Measurements from ENCODE around the gene ABR.

The ABR gene

DNA sequence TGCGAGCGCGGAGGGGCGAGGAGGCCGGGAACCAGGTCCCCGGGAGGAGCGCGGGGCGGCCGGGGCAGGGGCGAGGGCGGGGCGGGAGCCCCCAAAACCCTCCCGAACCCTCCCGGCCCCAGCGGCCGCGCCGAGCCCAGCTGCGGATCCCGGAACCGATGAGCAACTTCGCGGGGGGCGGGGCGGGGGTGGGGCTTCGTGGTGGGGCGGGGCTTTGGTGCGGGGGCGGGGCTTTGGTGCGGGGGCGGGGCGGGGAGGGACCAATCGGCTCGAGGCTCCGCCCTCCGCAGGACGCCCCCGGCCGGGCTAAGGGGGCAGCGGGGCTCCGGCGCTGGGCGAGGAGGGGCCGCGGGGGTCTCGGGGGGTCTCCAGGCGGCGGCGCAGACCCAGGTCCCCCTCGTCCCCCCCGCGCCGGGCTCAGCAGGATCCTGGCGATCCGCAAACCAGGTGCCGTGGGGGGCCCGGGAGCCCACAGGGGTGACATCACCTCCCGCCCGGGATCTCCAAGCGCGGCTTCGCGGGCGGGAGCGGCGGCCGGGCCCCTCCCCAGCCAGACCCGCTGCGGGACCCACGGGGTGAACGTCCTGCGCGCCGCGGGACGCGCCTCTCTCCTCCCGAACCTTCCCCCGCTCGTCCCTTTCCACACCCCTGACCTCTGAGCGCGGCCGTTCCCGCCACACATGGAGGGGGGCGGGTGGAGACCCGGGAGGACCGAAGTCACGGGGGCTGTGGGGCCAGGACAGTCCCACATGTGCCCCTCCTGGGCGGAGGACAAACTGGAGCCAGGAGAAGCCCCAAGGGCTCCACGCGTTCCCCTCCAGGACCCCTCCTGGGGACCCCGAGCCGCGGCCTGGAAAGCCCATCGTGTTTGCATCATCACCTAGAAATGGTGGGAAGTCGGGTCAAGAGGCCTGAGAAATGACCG, at the start of gene ABR:
ABR (minus strand) TSS at position 164 of the 925 bp plus-strand sequence. CDS start 254 bp downstream, outside the sequence.
- no peak for DNase-seq

DNA sequence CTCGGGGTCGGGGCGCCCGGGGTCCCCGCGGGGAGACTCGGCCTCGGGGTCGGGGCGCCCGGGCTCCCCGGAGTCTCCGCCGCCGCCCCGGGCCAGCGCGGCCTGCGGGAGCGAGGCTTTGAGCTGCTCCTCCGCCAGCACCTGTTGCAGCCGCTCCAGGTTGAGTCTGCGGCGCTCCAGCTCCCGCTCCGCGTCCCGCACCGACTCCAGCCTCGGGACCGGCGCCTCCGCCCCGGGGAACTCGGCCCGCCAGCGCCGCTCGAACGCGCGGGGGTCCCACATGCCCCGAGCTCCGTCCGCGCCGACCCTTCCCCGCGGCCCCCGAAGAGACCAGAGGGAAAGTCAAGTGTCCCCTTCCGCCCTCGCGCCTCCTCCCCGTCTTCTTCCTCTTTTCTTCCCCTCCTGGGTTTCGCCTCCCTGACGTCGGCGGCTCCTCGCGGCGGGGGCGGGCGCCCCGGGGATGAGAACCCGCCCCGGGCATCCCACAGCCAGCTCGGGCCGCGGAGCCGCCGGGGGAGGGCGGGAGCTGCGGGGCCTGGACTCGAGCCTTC, 49.6 kb upstream of the ABR start:
- DNase-seq, result no peak

DNA sequence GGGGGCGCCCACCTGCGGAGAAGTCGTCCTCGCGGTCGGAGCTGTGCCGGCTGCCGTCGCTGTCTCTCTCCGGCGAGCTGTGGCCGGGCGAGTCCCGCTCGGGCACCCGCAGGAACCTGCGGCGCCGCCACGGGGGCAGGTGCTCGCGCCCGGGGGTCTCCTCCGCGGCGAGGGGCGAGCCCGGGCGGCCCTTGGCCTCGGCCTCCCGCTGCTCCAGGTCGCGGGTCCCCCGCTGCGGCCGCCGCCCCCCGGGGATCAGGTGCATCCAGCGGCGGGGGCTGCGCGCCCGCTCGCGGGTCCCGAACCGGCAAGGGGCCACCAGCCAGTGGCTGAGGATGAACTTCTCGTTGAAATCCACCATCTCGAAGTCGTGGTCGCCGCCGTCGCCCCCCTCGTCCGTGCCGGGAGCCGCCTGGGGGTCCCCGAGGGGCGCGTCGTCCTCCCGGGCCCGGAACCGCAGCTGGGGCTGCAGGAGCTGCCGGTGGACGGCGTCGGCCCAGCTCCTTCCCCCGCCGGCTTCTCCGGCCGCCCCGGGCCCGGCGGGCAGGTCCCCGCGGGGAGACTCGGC, 49.1 kb upstream of the ABR start:
- DNase-seq, result no peak

DNA sequence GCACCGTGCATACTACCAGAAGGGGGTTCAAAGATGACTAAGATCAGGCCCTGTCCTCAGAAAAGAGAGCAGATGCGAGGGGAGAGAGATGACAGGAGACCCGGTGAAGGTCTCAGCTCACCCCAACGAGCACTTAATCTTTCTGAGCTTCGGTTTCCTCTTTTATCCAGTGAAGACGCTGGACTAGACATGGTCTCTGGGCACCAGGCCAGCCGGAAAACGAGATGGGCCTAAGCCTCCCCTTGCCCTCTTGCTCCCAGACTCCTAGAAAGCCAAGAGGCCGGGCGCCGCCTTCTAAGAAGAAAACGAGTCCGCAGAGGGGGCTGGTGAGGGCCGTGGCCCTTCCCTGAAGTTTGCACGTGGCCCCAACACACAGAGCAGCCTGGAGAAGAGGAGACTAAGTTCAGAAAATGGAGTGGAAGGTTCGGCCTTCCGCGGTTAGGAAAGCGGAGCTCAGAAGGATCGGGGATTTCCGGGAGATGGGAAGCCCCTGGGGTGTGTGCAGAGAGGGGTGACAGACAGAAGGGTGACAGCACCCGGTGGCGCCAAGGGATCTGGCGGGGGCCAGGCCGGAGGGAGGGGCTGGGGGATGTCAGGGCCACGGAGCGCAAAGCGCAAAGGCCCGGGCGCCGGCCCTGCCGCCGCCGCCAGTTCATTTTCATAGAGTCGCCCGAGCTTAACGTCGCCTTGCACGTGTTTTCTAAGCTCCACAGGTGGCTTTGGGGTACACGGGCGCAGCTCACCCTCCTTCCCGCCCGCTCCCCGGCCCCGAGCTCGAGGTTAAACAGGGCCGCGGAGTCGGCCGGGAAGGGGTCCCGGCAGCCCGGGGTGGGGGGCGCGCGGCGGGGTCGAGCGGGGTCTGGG, 48.4 kb upstream of the ABR start:
- no peak for DNase-seq

DNA sequence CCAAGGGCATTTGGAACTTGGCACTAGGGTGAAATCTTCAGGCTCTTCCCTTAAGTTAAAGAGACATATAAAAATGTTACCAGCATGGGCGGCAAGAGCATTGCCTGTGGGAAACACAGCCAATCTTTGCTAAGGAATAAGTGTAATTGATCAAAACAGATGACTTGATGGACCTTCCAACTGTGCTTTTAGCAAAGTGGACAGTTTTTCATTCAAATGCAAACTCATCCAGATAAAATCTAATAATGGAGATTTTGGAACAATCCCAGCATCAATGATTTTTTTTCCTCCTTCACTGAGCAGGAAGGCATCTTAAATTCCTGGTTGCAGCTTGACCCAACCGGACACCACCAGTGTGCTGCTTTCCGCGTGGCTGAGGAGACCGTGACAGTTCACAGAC, 47.6 kb upstream of the ABR start:
- DNase-seq, result no peak

DNA sequence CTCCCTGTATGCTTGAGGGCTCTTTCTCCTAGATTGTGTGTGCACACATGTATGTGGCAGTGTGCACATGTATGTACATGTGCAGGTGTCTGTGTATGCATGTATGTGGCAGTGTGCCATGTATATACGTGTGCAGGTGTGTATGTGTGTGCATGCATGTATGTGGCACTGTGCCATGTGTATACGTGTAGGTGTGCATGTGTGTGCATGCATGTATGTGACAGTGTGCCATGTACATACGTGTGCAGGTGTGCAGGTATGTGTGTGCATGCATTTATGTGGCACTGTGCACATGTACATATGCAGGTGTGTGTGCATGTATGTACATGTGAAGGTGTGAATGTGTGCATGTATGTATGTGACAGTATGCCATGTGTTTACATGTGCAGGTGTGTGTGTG, 46.5 kb upstream of the ABR start:
- DNase-seq, result no peak

DNA sequence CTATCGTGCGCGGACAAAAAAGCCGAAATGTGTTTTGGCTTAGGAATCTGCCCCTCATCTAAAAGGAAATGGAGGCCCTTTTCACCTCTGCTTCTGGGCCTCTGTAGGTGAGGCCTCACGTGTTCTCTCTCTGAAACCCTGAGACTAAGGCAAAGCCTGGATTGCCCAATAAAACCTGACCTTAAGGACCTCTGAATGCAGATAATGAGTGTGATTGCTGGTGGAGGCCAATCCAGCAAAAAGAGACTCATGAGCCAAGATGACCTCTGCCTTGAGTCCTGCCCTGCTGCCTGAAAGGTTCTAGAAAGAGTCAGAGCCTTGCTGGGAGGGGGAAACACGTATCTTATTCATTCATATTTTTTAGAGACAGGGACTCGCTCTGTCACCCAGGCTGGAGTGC, 44.5 kb upstream of the ABR start:
- no peak for DNase-seq

DNA sequence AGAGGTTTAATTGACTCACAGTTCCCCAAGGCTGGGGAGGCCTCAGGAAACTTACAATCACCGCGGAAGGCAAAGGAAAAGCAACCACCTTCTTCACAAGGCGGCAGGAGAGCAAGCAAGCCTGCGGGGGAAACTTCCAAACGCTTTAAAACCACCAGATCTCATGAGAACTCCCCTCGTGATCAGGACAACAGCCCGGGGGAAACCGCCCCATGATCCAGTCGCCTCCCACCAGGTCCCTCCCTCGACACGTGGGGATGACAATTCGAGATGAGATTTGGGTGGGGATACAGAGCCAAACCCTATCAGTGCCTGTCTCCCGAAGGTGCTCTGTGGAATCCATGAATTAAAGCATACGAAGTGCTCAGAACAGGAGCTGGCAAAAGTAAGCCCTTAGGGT, 43.9 kb upstream of the ABR start:
- DNase-seq, result no peak

DNA sequence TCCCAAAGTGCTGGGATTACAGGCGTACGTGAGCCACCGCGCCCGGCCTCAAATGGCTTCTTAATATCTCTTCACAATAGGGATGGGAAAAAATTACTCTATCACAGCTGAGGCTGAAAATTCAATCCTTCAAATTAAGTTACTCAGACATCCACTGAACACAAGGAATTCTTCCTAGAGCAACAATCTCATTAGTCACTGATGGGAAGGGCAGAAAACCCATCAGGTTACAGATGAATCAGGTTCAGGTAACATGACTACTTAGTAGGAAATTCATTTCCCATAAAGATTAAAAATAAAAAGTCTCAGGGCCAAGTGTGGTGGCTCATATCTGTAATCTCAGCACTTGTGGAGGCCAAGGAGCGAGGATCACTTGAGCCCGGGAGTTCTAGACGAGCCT, 42.5 kb upstream of the ABR start:
- no peak for DNase-seq

DNA sequence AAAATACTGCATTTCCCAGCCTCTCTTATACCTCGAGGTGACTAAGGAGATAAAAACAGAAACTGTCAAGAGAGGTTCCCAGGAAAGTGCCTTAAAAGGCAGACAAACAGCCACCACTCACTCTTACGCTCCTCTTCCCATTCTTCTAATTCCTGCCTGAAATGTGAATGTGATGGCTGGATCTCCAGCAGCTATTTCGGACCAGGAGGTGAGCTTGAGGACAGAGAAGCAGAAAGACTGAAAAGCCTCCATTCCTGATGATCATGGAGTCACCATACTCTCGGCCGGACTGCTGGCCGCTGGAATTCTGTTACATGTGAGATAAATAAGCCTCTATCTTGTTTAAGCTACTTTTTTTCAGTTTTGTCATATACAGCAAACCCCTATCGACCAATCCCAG, 41.4 kb upstream of the ABR start:
- no peak for DNase-seq

DNA sequence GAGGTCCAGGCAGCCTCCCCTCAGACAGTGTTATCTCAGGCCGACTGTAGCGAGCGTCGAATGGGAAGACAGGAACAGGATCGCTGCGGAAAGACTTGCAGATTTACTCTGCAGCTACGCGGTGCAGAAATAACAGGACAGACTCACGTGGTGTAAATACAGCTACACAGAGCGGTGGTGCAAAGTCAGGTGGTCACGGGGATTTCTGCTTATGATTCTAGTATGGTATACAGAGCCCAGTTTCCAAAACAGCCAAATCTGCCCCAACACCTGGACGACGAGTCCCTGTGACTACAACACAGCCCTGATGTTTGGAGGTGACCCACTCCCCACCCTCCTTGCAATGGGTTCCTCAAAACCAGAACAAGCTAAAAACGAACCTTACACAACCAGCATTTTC, 40.6 kb upstream of the ABR start:
- no peak for DNase-seq

DNA sequence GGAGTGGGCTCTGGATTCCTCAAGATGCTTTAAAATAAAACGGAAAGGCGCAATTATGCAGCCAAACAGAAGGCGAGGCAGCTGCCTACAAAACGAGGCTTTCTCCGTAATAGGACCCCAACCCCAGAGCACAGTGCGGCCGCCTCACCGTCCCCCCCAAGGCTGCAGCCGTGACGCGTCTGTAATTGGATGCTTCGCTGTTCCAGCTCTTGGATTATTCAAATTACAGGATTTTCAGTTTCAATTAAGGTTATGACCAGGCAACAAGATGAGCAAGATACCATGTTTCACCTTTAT, 37.3 kb upstream of the ABR start:
- no peak for DNase-seq

DNA sequence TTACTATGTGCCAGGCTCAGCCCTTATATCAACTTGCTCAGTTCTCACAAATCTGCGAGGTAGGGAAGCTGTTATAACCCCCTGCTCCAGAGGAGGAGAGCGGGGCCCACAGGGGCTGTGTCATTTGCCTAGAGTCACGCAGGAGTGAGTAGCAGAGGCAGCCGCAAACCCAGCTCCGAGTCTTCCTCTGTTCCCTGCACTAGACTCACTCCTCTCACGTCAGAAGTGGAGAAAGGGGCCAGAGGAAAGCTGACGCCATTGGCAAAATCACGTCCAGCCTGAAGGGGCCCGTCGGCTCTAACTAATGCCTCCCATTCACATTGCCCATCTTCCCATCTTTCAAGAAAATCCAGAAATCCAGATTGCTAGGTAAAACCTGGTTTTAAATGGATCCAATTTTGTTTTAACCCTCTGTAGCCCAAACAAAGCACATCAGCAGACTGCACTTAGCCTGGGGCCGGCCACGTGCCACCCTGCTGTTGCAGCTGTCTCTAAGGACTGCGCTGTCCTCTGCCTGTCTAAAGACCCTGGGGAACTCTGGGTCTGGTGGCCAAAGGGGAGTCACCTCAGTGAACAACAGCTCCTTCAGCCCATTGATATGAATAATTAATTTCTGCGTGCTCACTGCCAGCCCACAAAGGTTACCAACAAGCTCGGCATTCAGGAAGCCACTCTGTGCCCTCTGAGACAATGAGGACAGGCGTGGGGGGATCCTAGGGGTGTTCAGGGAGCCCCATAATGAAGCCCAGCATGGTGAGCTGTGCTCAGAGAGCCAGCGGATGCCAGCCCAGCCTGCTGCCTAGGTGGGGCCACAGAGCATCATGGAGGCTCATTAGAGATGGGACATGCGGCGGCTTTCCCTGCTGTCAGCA, 36.7 kb upstream of the ABR start:
- DNase-seq, result no peak

DNA sequence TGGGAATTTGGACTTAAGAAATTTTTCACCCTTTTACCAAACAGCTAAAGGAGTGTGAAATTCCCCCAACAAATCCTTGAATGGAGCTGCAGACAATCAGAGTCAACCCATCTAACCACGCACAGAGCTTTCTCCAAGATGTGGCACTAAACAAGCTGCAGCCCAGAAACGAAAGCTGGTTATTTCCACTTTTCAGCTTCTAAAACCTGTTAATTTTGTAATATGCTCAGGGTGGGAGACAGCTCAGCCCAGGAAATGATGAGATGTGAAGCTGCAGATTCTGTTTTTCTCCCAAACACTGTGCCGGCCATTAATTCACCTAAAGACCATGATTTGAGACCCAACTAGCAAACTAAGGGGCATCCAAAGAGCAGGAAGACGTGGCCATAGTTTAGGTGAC, 33.2 kb upstream of the ABR start:
- no peak for DNase-seq

DNA sequence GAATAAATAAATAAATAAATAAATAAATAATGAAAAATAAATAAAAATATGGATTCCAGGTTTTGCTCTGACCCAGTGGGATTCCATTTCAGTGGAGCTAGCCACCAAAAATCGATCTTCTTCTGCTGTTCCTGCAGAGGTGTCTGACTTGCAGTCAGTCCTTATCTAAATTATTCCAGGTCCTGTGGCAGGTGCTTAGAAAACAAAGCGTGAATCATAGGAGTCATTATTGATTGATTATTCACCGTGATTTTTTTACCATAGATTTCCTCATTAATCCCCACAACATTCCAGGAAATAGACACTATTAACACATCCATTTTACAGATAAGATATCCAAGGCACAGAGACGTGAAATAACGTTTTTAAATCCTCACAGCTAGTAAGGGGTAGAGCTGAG, 31.5 kb upstream of the ABR start:
- DNase-seq, result no peak

DNA sequence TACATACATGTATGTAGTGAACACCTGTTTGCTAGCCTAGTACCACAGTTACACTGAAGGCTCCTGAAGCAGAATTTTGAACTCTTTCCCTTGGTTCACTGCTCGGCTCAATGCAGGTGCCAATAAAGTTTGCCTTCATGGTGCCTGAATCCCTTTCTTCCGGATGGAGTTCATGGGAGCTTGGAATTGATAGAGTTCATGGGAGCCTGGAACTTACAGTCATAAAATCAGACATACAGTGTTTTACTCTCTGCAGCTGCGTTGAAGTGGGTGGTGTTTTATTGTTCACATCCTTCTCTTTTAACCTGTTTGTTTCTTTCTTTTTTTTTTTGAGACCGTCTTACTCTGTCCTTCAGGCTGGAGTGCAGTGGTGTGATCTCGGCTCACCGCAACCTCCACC, 29.2 kb upstream of the ABR start:
- no peak for DNase-seq

DNA sequence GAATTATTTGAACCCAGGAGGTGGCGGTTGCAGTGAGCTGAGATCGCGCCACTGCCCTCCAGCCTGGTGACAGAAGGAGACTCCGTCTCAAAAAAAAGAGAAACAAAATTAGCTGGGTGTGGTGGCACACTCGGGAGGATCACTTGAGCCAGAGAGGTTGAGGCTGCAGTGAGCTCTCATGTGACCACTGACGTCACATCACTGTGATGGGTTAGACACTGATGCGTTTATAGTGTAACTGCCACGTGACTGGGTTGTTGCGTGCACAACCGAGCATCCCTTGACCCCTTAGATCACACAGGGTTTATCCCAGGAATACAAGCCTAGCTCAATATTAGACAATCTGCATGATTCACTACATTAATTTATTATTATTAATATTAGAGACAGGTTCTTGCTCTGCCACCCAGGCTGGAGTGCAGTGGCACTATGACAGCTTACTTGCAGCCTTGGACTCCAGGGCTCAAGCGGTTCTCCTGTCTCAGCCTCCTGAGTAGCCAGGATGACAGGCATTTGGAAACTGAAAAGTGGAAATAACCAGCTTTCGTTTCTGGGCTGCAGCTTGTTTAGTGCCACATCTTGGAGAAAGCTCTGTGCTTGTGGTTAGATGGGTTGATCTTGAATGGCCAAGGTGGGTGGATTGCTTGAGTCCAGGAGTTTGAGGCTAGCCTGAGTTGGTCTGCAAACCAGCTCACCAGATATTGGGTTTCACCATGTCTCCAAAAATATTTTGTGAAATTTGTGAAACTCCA, 26.4 kb upstream of the ABR start:
- DNase-seq, result no peak

DNA sequence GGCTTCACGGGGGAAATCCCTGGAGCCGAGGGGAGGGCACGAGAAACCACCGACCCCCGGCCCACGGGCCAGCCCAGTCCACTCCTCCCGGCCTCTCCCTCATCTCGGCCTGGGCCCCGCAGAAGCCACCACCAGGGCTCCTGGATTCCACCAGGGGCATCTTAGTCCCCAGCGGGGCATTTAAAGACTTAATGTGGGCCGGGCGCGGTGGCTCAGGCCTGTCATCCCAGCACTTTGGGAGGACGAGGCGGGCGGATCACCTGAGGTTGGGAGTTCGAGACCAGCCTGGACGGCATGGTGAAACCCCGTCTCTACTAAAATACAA, 24.1 kb upstream of the ABR start:
- DNase-seq, result no peak

DNA sequence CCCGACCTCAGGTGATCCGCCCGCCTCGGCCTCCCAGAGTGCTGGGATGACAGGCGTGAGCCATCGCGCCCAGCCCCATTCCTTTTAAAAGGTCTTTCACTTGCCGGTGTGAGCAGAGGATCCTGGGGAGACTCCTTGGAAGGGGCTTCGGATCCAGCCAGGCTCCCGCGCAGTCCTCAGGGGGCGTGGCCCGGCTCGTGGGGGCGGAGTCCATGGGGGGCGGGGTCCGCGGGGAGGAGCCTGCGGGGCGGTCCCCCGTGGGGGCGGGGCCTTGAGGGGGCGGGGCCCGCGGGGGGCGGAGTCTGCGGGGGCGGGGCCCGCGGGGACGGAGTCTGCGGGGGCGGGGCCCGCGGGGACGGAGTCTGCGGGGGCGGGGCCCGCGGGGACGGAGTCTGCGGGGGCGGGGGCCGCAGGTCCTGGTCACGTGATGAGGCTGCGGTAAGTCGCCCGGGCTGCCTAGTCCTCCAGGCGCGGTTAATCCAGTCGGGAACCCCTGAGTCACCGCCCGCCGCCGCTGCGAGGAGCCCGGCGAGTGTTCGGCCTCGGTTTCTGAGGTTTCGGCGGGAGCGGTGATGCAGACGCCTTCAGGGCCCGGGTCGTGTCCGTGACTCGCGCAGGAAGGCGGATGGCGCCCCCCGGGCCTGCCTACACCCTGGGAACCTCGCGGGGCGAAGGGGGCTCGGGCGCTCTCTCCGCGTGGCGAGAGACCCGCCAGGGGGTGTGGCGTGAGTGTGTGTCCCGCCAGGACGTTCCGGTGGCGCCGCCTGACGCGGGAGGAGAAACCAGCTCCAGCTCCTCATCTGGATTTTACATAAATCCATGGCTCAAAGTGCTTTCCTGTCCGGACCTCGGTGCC, 23.6 kb upstream of the ABR start:
- peak; percentile 29 for DNase-seq

DNA sequence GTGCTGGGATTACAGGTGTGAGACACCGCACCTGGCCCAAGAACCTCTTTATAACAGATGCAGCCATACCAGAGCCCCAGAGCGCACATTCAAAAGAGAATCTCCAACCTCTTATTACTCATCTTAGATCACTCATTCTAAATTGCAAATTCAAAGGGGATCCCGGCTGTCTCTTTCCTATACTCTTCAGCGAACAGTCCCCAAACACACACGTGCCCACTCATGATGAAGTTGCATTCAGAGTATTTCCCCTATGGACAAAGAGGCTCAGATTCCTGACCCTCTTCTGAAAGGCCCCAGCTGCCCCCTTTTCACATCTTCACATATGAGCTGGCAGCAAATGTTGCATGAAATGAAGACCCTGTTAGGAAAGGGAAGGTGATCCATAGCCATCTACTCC, 22.5 kb upstream of the ABR start:
- DNase-seq, result no peak

DNA sequence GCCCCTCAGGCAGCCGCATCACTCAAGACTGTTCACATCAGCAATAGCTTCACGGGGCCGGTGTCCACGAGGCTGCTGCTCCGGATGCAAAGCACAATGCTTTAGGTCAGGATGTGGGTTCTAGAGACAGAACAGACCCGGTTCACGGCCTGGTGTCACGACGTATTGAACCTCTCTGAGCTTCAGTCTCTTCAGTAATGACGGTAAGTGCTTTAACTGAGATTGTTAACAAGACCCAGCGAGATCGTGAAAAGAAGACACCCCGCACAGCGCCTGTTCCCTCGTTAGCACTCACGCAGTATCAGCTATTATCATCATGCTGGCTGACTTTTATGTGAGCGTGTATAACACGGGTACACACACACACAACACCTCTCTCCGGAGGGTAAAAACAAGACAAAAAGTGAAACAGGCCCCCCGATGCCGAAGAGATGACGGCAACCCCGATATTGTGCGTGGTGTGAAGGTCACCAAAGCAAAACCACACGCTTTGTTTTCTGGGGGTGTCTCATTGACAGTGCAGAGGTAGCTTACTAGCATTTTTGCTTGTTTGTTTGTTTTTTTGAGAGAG, 21.4 kb upstream of the ABR start:
- DNase-seq, result no peak

Measured in amniotic stem cell (primary cell).